SKM-1 (cell line): ENCODE results near the gene JCHAIN.
"Not testable (repeated sequence)": the region's sequence is repeated elsewhere in the genome, so short reads cannot be mapped to it uniquely, and the experiment has no call there.

Experiments
- DNase-seq: peaks from one replicate; lab custom pipeline; 2025; ENCODE audit not compliant: unreplicated experiment; lab: John Stamatoyannopoulos, UW

JCHAIN gene

GRCh38 chr4:70691661-70692060 lies 25.4 kb upstream of the JCHAIN start:
- no peak for DNase-seq

GRCh38 chr4:70688795-70689231 lies 22.5 kb upstream of the JCHAIN start:
- DNase-seq: no peak

GRCh38 chr4:70687821-70688794 lies 21.8 kb upstream of the JCHAIN start, which contains the start of gene UTP3:
Gene UTP3 (plus strand): TSS chr4:70688532. CDS start chr4:70688678, 146 bp downstream.
- peak; percentile 94 for DNase-seq

GRCh38 chr4:70687392-70687791 lies 21.1 kb upstream of the JCHAIN start:
- DNase-seq: no peak

- DNase-seq: not testable (repeated sequence)
These were observed 15.8 kb upstream of the JCHAIN start for GRCh38 chr4:70682142-70682541.

- no peak for DNase-seq
These were observed 15.4 kb upstream of the JCHAIN start for GRCh38 chr4:70681704-70682103.

GRCh38 chr4:70680934-70681333 lies 14.6 kb upstream of the JCHAIN start:
- no peak for DNase-seq

GRCh38 chr4:70678383-70678999 lies 12.2 kb upstream of the JCHAIN start:
- DNase-seq: no peak

DNA sequence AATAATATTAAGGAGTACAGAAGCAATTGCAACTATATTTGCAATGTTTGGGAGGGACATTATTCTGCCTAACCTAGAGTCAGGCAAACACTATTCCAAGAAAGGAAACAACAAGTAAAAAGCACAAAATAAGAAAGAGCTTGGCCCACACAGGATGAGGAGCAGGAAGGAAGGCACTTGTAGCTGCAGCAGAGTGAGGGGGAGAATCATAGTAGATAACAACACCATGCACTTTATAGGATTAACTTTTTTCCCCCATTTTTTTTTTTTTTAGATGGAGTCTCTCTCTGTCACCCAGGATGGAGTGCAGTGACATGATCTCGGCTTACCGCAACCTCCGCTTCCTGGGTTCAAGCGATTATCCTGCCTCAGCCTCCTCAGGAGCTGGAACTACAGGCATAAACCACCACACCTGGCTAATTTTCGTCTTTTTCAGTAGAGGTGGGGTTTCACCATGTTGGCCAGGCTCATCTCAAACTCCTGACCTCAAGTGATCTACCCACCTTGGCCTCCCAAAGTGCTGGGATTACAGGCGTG lies 10.3 kb upstream of the JCHAIN start:
- DNase-seq: no peak

DNA sequence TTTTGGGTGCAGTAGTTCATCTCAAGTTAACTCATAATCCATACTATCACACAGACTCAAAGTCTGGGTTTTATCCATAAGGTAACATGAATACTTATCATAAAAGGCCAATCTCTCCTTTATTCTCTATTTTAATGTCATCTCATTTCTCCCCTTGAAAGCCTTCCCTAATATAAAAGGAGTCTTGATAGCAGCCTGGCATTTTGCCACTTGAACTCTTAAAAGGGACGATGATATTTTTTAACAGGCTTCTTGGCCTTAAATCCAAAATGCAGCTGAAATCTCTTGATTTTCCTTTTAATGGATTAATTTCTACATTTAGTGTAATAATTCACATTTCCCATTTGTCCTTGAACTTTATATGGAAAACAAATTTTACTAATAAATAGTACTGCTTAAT lies 8.4 kb upstream of the JCHAIN start:
- no peak for DNase-seq

GRCh38 chr4:70674191-70674590 lies 7.9 kb upstream of the JCHAIN start:
- no peak for DNase-seq

DNA sequence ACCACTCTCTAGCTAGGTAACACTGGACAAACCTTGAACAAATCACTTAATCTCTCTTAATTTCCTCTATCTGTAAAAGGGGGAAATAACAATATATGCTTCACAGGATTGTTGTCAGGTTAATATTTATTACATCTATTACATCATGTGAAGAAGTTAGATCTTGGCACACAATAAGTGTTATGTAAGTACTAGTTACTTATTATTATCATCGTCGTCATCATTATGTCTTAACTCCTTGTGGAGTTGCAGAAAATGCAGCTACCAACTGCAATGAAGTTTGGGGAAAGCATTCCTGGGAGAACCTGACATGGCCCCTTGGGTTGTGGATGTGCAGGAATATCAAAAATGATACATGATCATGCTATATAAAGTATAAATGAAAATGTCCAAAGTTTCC lies 4.8 kb upstream of the JCHAIN start:
- DNase-seq: no peak

GRCh38 chr4:70670332-70671014 lies 4.2 kb upstream of the JCHAIN start:
- no peak for DNase-seq

DNA sequence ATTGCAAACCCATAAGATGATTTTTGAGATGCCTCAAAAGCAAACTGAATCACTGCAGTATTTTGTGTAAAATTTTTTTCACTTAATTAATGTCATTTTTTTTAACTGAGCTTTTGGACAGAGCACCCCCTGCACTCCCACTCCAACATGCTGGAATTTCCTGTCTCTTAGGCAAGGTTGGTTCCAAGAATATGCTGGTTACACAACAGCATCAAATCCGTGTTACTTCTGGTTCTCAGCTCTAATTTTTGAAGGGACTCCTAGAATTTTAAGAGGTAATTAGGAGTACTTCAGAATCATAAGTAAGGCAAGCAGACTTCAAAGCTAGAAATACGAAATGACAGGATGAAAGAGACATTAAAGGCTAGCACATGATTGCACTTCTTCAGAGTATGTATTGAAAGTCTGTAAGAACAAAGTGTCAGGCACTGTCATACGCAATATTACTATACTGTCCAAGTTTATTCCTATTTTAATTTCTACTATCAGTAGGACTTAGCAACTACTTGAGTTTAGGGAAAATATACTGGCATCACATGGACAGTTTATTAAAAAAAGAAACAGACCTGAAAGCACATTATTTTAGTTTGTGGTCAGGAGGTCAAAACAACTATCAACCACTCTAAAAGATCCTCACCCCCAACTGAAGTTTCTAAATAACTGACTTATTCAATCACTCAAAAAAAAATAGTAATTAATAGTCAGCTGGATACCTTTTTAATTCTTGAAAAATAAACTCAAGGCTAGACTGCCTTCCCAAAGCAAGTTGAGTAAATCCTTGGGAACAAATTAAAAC lies 1.6 kb upstream of the JCHAIN start:
- DNase-seq: no peak

GRCh38 chr4:70661309-70661922 lies 4.9 kb downstream of the JCHAIN start:
- DNase-seq: not testable (repeated sequence)

GRCh38 chr4:70660106-70660505 lies 6.2 kb downstream of the JCHAIN start:
- peak; percentile 23 for DNase-seq

GRCh38 chr4:70658418-70658817 lies 7.9 kb downstream of the JCHAIN start:
- DNase-seq: no peak

GRCh38 chr4:70657326-70657725 lies 9.0 kb downstream of the JCHAIN start:
- DNase-seq: no peak

DNA sequence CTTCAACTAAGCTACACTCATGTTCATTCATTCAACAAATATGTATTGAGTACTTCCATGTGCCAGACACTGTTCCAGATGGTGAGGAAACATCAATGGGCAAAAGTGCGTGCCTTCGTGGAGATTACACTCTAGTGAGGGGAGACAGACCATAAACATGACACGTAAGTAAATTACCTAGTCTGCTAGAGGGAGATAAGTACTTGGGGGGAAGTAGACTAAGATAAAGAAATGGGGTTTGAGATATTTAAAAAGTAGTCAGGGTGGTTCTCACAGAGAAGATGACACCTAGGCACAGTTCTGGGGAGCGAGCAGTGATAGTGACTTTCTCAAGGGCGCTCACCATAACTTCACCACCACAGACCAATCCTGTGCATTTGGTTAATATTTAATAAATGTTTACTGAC lies 11.7 kb downstream of the JCHAIN start:
- DNase-seq: no peak
